HG02973 (cell line): ENCODE data around the gene CLTC.
A peak's percentile ranks its signal among the peaks of the same experiment; 100 is the strongest.
"Not testable (repeated sequence)": the region's sequence is repeated elsewhere in the genome, so short reads cannot be mapped to it uniquely, and the experiment has no call there.

Experiments used
- ATAC-seq: cut with Tn5 transposase; IDR thresholded peaks from one replicate; pipeline ENCODE4 v1.9.1; 2021; ENCODE audit warnings: moderate library complexity; ENCODE audit not compliant: unreplicated experiment

Gene CLTC

GRCh38 chr17:59619298-59620063, at the start of gene CLTC:
Gene CLTC, plus strand, starts transcription at chr17:59619895. Its CDS starts 237 bp downstream, at chr17:59620132.
- peak; percentile 83 for ATAC-seq

- ATAC-seq, result no peak
Observed at GRCh38 chr17:59572301-59572924, 47.3 kb upstream of the CLTC start.

- ATAC-seq, result not testable (repeated sequence)
Observed at GRCh38 chr17:59584168-59584567, 35.5 kb upstream of the CLTC start.

GRCh38 chr17:59600169-59600568, 19.5 kb upstream of the CLTC start:
- ATAC-seq, result no peak

- ATAC-seq, result peak; percentile 56
Observed at GRCh38 chr17:59601130-59601529, 18.6 kb upstream of the CLTC start.

- no peak for ATAC-seq
Observed at GRCh38 chr17:59607061-59607460, 12.6 kb upstream of the CLTC start.

- no peak for ATAC-seq
Observed at GRCh38 chr17:59607817-59608403, 11.8 kb upstream of the CLTC start.

- no peak for ATAC-seq
Observed at GRCh38 chr17:59611503-59611902, 8.2 kb upstream of the CLTC start.

- no peak for ATAC-seq
Observed at GRCh38 chr17:59616253-59616920, 3.3 kb upstream of the CLTC start.

- no peak for ATAC-seq
Observed at GRCh38 chr17:59617156-59617732, 2.5 kb upstream of the CLTC start.

GRCh38 chr17:59619035-59619297, 729 bp upstream of the CLTC start:
- no peak for ATAC-seq

GRCh38 chr17:59620064-59620359, 317 bp downstream of the CLTC start:
- no peak for ATAC-seq

GRCh38 chr17:59620518-59621259, 994 bp downstream of the CLTC start:
- ATAC-seq, result no peak

- ATAC-seq, result no peak
Observed at GRCh38 chr17:59621771-59622170, 2.1 kb downstream of the CLTC start.

- no peak for ATAC-seq
Observed at GRCh38 chr17:59623151-59623550, 3.5 kb downstream of the CLTC start.

- ATAC-seq, result no peak
Observed at GRCh38 chr17:59626756-59627155, 7.1 kb downstream of the CLTC start.

GRCh38 chr17:59627274-59627673, 7.6 kb downstream of the CLTC start:
- ATAC-seq, result no peak

- ATAC-seq, result peak; percentile 37
Observed at GRCh38 chr17:59627770-59628171, 8.1 kb downstream of the CLTC start.

- no peak for ATAC-seq
Observed at GRCh38 chr17:59629174-59629573, 9.5 kb downstream of the CLTC start.

GRCh38 chr17:59631276-59631675, 11.6 kb downstream of the CLTC start:
- no peak for ATAC-seq

- ATAC-seq, result no peak
Observed at GRCh38 chr17:59632398-59632797, 12.7 kb downstream of the CLTC start.
